Smooth muscle cell (in vitro differentiated cells): ENCODE data around the gene CTNNA2. TPM values are rescaled to one million over a fixed set of nuclear protein-coding genes. Genes with fewer than 3 reads are reported as not detected.

Source experiments
- DNase-seq: peaks from one replicate; lab custom pipeline; 2025; ENCODE audit not compliant: unreplicated experiment; lab: John Stamatoyannopoulos, UW
- H2AFZ ChIP-seq: fragments of 200-600 bp; sonication (generic); 2 replicates; pipeline ENCODE4 v1.6.0; 2016; ENCODE audit warnings: antibody characterized with exemption, low read depth, mild to moderate bottlenecking
- H3F3A ChIP-seq: fragments of 200-600 bp; sonication (generic); 2 replicates; pipeline ENCODE4 v1.6.0; 2017; ENCODE audit warnings: antibody characterized with exemption, low read depth
- H3K27ac ChIP-seq: fragments of 200-600 bp; sonication (generic); 2 replicates; pipeline ENCODE4 v1.5.1; 2016; ENCODE audit warnings: low read depth, mild to moderate bottlenecking
- H3K27me3 ChIP-seq: fragments of 200-600 bp; sonication (generic); 2 replicates; pipeline ENCODE4 v1.6.1; 2016; ENCODE audit warnings: low read depth, mild to moderate bottlenecking
- H3K36me3 ChIP-seq: fragments of 200-600 bp; sonication (generic); 2 replicates; pipeline ENCODE4 v1.5.1; 2016; ENCODE audit warnings: low read depth
- H3K4me1 ChIP-seq: fragments of 200-600 bp; sonication (generic); 2 replicates; pipeline ENCODE4 v1.5.1; 2016; ENCODE audit warnings: low read depth
- H3K4me2 ChIP-seq: fragments of 200-600 bp; sonication (generic); 2 replicates; pipeline ENCODE4 v1.6.0; 2016; ENCODE audit warnings: mild to moderate bottlenecking
- H3K4me3 ChIP-seq: fragments of 200-600 bp; sonication (generic); 2 replicates; pipeline ENCODE4 v1.5.1; 2016; ENCODE audit warnings: mild to moderate bottlenecking
- H3K79me2 ChIP-seq: fragments of 200-600 bp; sonication (generic); 2 replicates; pipeline ENCODE4 v1.6.0; 2016; ENCODE audit warnings: low read depth, mild to moderate bottlenecking
- H3K9ac ChIP-seq: fragments of 200-600 bp; sonication (generic); 2 replicates; pipeline ENCODE4 v1.6.0; 2016; ENCODE audit warnings: low read depth
- H3K9me3 ChIP-seq: fragments of 200-600 bp; sonication (generic); replicated peaks from 2 replicates; pipeline ENCODE4 v1.5.1; 2016; ENCODE audit warnings: low read depth
- H4K20me1 ChIP-seq: fragments of 200-600 bp; sonication (generic); 2 replicates; pipeline ENCODE4 v1.6.0; 2016; ENCODE audit warnings: low read depth
- WGBS: methylation state at CpG from one replicate; pipeline ENCODE4 v1.1.7; 2016; ENCODE audit warnings: low lambda C conversion rate; 5-methylcytosine and 5-hydroxymethylcytosine counted together
- polyA plus RNA-seq: library from polyadenylated mRNA; unstranded; fragments of >200 nt; fragmentation: Nextera tagmentation; extraction: Ambion mirVana; gene quantifications from 2 replicates; pipeline ENCODE4 v1.2.1, GENCODE V29; 2016
- total RNA-seq: library from RNA; depleted of rRNA; stranded (reverse); fragments of >200 nt; gene quantifications from 2 replicates; pipeline ENCODE4 v1.2.3, GENCODE V29; 2014
- TF ChIP-seq, protein P1 (sequence below): fragments of 200-600 bp; sonication (generic); IDR thresholded peaks from 2 replicates; pipeline ENCODE4 v1.5.1; 2017; ENCODE audit warnings: borderline replicate concordance, mild to moderate bottlenecking, antibody characterized with exemption; ENCODE audit not compliant: insufficient read depth, poor library complexity, severe bottlenecking

CTNNA2 gene
- total and polyA plus RNA-seq, 2 experiments from 2014 or later = not detected

DNA sequence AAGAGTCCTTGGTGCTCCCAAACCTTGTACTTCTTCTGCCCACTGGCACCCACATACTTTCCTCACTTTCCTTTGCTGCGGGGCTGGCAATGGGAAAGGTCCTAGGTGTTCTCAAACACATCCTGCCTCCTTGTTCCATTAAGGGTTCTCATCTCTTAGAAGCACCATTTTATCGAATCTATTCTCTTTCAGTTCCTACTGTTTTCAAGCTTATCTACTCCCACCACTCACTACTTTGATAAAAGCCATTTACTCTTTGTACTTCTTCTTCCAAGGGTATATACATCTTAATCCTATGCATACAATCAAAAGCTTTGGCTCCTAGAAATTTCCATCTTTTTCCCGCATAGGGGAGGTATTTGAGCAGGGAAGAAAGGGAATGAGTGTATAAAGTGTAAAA is 868.8 kb downstream of the CTNNA2 start:
- TF ChIP-seq, protein P1, sequence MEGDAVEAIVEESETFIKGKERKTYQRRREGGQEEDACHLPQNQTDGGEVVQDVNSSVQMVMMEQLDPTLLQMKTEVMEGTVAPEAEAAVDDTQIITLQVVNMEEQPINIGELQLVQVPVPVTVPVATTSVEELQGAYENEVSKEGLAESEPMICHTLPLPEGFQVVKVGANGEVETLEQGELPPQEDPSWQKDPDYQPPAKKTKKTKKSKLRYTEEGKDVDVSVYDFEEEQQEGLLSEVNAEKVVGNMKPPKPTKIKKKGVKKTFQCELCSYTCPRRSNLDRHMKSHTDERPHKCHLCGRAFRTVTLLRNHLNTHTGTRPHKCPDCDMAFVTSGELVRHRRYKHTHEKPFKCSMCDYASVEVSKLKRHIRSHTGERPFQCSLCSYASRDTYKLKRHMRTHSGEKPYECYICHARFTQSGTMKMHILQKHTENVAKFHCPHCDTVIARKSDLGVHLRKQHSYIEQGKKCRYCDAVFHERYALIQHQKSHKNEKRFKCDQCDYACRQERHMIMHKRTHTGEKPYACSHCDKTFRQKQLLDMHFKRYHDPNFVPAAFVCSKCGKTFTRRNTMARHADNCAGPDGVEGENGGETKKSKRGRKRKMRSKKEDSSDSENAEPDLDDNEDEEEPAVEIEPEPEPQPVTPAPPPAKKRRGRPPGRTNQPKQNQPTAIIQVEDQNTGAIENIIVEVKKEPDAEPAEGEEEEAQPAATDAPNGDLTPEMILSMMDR = no peak
- H3K4me1 ChIP-seq = no peaks in the 10 kb centered on the region
- no peaks in the 10 kb centered on the region for H3K79me2 ChIP-seq
- no peak overlapping the region for H3K9ac ChIP-seq
- H2AFZ ChIP-seq = no peak overlapping the region
- DNase-seq = no peak
- H3K36me3 ChIP-seq = no peaks in the 10 kb centered on the region
- no peak overlapping the region for H3K4me2 ChIP-seq
- WGBS = 95% methylated on average over 3 of the region's 3 CpGs
- H3K4me3 ChIP-seq = no peak overlapping the region
- H3K27me3 ChIP-seq = peaks cover 10% of the 10 kb centered on the region
- no peaks in the 10 kb centered on the region for H3F3A ChIP-seq
- no peaks in the 10 kb centered on the region for H4K20me1 ChIP-seq
- no peaks in the 10 kb centered on the region for H3K9me3 ChIP-seq
- H3K27ac ChIP-seq = no peak overlapping the region

DNA sequence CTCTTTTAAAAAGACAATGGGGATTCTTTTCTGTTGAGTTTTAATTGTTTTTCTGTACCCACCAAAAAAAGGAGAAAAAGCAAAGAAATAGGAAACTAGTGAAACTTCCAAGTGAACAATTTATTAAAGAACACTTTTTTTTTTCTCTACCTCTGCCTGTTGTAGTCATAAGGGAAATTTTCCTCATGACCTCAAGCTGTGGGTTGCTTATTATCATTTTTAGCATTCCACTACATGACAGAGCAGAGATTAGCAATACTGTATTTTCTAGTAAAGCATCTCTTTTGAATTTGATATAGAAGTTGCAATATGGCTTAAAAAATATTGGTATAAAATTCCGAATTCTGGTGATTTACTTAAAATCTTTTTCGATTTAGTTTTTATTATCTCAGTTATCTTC is 879.6 kb downstream of the CTNNA2 start:
- no peak for DNase-seq
- peak overlapping the region; percentile 12 for H3K4me2 ChIP-seq
- WGBS = 79% methylated on average over 2 of the region's 2 CpGs
- no peak overlapping the region for H3K27ac ChIP-seq
- H3K4me3 ChIP-seq = no peak overlapping the region
- H3K9ac ChIP-seq = no peak overlapping the region
- no peaks in the 10 kb centered on the region for H3F3A ChIP-seq
- H3K27me3 ChIP-seq = peaks cover 18% of the 10 kb centered on the region
- H3K9me3 ChIP-seq = no peaks in the 10 kb centered on the region
- no peaks in the 10 kb centered on the region for H3K79me2 ChIP-seq
- TF ChIP-seq, protein P1 = no peak
- no peaks in the 10 kb centered on the region for H3K4me1 ChIP-seq
- H3K36me3 ChIP-seq = no peaks in the 10 kb centered on the region
- H4K20me1 ChIP-seq = no peaks in the 10 kb centered on the region
- H2AFZ ChIP-seq = no peak overlapping the region

DNA sequence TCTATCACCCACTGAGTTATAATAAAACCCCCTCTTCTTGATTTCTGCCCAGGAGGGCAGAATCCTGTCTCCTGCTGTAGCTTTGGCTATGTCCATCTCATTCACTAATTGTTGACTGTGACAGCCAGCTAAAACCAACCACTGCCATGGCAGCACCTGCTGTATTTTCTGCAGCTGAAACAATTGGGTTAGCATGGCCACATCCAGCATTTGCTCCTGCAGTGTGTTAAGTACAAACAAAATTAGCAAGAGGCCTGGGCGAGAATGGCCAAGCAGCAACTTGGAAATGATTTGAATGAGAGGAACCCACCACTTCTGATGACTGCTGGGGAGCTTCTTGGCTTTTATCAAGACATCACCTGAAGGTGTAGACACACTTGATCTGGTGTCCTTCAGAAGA is 881.1 kb downstream of the CTNNA2 start:
- WGBS = 89% methylated on average over 1 of the region's 1 CpG
- TF ChIP-seq, protein P1 = no peak
- H3K36me3 ChIP-seq = no peaks in the 10 kb centered on the region

DNA sequence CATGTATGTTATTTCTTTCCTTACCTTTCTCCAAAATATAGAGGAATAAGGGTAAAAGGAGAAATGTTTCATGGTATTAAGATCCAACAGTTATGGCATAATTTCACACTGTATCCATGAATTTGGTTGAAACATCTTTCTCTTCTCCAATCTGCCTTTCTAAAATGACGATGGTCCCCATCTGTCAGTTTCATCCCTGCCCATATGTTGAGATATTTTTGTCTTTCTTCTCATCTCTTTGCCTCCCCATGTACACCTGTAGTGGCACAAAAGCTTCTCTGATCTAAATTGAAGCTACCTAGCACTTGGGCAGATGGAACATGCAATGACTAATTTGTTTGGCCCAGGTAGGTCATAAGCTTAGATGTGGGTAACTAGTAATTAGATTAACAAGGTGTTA is 882.4 kb downstream of the CTNNA2 start:
- no peaks in the 10 kb centered on the region for H3F3A ChIP-seq
- no peak for DNase-seq
- H3K27me3 ChIP-seq = no peaks in the 10 kb centered on the region
- H3K9ac ChIP-seq = no peak overlapping the region
- H4K20me1 ChIP-seq = no peaks in the 10 kb centered on the region
- no peak overlapping the region for H2AFZ ChIP-seq
- TF ChIP-seq, protein P1 = no peak
- H3K79me2 ChIP-seq = no peaks in the 10 kb centered on the region
- WGBS = 100% methylated on average over 1 of the region's 1 CpG
- no peaks in the 10 kb centered on the region for H3K36me3 ChIP-seq
- no peaks in the 10 kb centered on the region for H3K4me1 ChIP-seq
- no peak overlapping the region for H3K4me2 ChIP-seq
- no peak overlapping the region for H3K4me3 ChIP-seq
- H3K27ac ChIP-seq = no peak overlapping the region
- H3K9me3 ChIP-seq = no peaks in the 10 kb centered on the region

More for the DNA sequence above, 881.1 kb downstream of the CTNNA2 start:
- Histone ChIP-seq H3F3A (no peaks in the 10 kb centered on the region), H3K4me1 (no peaks in the 10 kb centered on the region), H3K27me3 (peaks cover 3% of the 10 kb centered on the region), H3K79me2 (no peaks in the 10 kb centered on the region), H3K27ac (no peak overlapping the region), H4K20me1 (no peaks in the 10 kb centered on the region), H3K9ac (no peak overlapping the region), H3K4me2 (no peak overlapping the region), H3K9me3 (no peaks in the 10 kb centered on the region), H3K4me3 (no peak overlapping the region), H2AFZ (no peak overlapping the region)
- DNase-seq = no peak
